DMS 273 (cell line): ENCODE data around the gene PRSS12.
"Not testable (repeated sequence)": the region's sequence is repeated elsewhere in the genome, so short reads cannot be mapped to it uniquely, and the experiment has no call there.

Experiments used
- DNase-seq: peaks from one replicate; lab custom pipeline; 2025; ENCODE audit not compliant: unreplicated experiment; lab: John Stamatoyannopoulos, UW

PRSS12 gene

DNA sequence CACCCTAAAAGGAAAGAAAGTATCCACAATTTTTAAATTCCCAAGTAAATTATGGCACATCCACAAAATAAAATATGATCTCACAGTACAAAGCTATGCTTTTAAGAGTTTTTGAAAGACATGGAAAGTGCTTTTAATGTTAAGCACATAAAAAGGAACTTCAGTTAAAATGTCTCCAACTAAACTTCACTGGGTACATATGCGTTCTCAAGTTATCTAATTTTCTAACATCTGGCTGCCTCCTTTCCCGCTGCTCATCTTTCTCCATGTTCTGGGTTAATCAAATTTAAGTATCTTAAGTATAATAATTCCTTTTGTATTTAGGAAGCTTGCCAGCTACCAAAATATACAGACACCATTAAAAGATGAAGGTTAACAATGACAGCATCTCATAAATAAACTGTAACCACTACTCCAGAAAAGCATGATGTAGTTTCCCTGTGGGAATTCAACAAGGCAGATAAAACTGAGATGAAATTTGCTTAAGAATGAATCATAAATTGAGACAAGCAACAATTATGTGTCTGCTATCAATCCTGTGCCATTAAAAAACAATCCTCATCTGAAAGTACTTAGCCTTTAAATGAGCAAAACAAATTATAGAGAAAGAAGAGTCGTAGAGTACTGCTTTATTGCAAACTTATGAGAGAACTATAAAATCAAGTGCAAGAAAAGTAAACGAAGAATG is 25.1 kb downstream of the PRSS12 start:
- DNase-seq: no peak

DNA sequence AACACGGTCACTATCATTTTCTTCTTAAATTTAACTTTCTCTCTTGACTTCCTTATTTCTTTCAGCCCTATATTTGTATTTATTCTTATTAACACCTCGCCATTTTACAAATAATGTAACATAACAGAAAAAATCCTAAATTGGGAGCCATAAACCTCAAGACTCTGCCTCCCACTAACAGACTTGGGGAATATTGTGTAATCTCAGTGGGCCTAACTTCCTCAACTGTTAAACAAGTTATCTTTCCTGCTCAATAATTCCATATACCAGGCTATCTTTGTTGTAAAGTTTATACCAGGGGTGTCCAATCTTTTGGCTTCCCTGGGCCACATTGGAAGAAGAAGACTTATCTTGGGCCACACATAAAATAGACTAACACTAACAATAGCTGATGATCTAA is 26.2 kb downstream of the PRSS12 start:
- DNase-seq: no peak

DNA sequence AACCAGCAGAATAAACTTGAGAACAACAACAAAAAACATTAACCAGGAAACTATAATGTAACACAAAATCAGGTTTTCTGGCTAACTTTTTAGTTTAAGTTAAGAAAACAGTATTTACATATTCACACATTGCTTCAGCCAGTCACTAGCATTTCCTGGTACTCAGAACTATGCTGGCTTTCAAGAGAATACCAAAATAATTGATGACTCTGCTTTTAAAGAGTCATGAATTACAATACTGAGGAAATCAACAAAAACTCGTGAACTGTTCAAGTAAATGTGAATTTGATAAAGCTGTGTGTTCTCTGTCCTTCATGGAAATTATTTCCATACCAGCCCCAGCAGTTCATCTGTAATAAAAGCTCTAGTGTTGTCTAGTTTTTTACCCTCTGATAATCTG is 27.4 kb downstream of the PRSS12 start:
- no peak for DNase-seq

DNA sequence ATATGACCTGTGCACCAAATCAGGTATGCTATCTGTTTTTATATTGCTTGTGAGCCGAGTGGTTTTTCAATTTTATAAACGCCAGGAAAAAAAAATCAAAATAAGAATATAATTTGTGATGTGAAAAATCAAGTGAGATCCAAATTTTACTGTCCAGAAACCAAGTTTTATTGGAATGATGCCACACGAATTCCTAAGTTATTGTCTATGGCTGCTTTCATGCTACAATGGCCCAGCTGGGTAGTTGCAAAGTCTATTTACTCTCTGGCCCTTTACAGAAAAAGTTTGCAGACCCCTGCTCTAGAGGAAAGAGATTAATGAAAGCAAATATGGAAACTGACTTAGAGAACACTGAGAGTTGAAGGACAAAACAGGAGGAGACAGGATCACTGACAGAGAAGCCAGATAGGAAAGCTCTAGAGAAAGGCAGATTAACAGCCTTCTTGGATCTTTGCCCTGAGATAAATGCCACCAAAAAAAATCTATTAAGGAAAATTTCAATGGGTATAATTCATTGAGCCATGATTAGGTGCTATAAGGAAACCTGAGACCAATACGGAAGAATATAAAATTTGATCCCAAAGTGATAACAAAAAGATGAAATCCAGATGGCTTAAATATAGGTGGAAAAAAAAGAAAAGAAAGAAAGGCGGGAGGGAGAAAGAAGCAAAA is 29.8 kb downstream of the PRSS12 start:
- DNase-seq: no peak

DNA sequence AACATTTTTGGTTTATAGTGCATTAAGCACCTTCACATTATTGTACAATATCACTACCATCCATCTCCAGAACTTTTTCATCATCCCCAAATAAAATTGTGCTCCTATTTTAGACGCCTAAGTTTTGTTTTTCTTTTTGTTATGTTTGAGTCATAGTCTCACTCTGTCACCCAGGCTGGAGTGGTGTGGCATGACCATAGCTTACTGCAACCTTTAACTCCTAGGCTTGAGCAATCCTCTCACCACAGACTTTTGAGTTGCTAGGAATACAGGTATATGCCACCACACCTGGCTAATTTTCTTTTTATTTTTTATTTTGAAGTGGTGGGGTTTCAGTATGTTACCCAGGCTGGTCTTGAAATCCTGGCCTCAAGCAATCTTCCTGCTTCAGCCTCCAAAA is 33.9 kb downstream of the PRSS12 start:
- no peak for DNase-seq

DNA sequence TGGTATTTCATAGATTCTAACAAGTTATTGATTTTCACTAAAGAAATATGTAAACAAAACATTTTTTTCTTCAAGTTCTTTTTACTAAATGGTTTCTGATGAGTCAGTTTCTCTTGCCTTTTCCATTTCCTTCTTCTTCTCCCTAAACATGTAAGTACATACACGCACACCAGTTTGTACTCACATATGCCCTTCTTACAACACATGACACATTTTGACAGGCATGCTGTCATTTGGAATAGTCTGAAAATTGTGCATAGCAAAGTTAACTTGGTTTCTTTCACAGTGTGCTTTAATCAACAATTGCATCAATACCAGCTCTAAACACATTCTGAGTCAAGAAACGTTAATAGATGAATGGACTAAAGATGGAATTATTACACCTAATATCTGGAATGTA is 35.1 kb downstream of the PRSS12 start:
- no peak for DNase-seq

DNA sequence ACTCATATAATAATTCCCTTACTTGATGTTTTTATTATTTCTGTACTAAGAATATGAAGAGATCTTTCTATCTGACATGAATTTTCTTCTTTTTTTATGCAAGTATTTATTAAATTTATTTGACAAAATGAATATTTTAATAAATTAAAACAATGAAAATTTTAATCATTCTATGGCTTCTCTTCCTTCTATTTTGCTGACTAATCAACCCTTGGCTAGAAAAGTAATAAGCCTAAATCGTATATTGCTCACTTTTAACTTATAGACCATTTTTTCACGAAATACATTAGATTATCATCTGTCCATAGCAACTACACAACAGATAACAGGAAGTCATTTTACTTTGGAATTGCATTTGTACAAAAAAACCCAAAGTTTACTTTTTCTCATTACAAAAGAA is 38.6 kb downstream of the PRSS12 start:
- DNase-seq: no peak

DNA sequence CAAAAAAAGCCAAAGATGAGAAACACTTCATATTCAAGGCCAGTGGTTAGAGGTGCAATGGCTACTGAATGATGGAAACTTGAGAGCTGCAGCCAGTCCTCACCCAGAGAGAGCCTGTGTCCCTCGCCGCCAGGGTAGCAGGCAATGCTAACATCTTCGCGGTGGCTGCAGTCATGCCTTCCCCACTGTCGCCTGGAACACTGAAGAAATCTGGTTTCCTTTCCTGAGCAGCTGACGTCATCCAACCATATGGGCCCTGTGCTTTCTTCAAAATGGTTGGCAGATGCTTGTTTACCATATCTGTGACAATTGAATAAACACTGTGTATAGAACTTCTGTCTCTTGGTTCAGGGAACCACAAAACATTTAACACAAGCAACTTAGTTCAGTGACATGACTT is 39.7 kb downstream of the PRSS12 start:
- DNase-seq: peak; percentile 62

DNA sequence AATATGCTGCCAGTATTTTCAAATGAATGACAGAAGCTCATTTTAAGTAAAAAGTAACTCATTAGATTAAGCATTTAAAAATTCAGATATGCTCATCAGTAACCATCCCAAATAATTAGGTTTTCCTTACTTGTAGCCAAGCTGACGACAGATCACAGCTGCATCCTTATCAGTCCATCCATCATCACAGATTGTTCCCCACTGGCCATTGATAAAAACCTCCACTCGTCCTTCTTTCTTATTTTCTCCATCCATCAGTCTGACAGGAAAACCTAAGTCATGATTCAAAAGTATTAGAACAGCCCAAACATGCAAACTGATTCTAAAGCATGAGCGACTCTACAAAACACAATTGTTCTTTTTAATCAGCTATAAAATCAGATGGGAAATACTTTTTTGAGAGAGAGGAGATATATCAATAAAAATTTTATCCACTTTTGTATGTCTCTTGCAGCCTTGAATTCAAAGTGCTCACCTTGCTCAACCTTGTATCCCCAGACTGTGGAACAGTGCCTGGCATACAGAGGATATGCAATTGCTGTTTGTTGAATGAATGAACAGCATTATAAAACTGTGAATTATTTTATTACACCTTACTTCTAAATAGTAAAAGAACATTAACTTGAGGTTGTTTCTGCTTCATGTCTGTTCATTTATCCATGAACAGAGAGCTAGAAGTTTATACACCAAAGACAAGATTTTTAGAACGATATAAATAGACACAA is 44.3 kb downstream of the PRSS12 start:
- DNase-seq: no peak

DNA sequence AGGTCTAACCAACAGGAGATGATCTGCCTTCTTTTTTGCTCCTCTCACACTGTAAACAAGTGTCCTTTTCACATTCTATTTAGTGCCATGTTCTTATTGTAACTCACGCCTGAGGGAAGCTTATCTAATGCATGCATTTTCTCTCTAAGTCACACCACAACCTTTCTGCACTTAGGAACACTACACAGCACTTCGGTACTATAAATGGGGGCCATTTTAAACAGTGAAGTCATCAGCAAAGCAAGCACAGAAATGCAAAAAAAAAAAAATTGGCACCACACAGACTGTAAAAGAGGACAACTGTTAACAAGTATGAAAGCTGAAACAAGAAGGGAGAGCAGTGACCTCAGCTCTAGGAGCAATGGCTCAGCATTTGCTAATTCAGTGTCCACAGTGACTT is 45.2 kb downstream of the PRSS12 start:
- DNase-seq: no peak

DNA sequence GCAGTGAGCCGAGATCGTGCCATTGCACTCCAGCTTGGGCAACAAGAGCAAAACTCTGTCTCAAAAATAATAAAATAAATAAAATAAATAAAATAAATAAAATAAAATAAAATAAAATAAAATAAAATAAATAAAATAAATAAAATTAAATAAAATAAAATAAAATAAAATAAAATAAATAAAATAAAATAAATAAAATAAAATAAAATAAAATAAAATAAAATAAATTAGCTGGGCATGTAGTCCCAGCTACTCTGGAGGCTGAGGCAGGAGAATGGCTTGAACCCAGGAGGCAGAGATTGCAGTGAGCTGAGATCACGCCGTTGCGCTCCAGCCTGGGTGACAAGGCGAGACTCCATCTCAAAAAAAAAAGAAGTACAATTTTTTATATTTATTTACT is 53.2 kb downstream of the PRSS12 start:
- DNase-seq: not testable (repeated sequence)

DNA sequence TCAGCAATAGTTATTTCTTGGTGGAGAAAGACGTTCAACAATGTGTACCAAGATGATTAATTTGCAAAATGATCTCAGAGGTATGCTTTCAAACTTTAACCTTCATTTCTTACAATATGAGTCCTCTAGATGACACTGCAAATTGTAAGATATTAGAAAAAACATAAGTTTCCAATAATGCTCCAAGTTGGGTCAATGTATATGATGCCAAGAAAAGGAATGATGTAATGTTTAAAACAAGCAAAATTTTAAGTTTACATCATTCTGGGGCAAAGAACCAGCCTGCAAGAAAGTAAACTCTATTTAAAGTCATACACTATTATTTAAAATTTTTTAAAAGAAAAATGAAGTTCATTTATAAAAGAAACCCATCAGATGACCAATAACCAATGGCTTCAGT is 56.1 kb downstream of the PRSS12 start:
- no peak for DNase-seq

DNA sequence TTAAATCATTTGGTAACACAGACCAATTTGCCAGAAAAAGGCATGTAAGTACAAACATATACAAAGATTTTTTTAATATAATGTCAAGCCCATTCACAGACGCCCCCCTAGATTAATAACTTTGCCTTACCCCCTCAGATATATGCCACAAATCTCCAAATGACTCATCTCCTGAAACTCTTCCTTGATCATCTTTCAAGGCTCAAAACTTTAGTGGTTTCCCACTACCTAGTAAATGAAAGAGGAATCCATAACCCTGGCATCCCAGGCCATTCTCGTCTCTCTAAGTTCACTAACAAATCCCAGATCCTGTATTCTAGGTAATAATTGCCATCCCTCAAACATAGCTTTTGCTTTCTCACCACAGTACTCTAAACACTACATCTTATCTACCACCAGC is 61.9 kb downstream of the PRSS12 start:
- DNase-seq: no peak

DNA sequence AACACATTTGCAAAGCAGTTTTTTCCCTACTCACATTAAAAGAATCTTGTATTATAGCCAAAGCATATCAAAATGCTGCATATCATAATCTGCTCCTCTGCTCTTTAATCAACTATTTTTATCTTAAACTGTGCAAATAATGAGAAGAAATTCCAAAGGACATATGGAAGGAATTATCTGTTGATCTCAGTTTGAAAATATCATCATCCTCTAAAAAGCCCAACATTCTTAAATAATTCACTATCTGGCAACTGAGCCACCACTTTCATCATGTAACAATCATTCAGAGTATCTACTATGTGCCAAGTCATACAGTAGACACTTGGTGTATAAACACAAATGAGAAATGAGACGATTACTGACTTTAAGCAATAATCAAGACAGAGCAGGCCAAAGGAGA is 63.0 kb downstream of the PRSS12 start:
- DNase-seq: no peak

DNA sequence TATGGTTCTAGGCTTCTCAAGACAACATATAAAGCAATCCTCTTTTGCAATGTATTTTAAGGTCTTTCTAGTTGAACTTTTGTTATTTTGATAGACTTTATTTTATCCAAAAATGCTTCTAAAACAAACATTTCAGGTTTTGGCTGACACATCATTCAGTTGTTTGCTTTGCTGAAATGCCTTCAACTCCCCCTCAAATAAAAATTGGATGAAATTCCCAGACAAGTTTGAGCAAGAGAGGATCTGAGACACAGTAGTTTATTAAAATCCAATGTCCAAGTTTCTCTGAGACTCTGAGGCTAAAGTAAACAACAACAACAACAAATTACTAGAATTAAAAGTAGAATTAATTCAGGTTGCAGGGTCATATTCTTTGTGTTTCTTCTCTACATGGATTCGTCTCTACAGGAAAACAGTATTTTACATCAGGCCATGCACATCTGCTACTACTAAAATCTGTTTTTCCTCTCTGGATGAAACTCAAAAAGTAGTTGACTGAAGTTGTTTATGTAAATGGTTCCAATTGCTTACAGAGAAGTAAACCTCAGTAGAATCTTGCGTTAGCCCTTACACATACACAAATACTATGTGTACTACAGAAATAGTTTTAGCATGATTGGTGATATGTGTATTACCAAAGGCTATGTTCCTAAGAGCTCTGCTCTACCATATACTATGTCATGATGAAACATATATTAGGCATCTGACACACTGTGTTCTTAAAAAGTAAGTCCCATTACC is 64.9 kb downstream of the PRSS12 start:
- no peak for DNase-seq

DNA sequence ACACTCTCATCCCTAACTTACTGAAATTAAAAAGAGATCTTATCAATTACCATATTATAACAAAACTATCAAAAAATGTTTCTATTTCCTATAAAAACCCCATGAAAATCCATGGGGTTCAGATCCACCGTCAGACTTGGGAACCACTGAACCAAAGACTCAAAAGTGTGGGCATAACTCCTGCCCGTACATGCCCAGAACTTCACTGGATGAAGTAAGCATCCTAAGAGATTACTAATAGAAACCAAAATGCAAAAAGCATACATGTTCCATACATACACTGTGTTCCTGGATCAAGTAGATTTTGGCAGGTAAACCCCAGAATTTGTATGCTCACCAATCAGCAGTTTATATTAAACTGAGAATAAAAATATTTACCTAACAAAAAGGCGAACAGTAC is 66.1 kb downstream of the PRSS12 start:
- no peak for DNase-seq

DNA sequence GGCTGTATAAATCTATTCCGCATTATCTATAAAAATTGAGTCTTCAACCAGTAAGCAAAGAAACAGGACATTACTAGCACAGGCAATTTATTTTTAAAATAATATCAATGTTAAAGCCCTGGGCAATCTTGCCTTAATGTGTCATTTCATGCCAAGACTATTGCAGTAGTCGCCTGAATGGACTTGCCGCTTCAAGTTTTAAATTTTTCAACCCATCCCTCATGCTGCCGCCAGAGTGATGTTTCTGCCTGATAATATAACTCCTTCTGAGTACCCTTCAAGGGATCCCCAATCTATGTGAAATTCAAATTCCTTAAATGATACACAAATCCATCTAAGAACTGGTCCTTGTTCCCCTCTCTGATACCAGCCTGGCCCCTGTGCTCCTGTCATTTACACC is 66.9 kb downstream of the PRSS12 start:
- DNase-seq: no peak

DNA sequence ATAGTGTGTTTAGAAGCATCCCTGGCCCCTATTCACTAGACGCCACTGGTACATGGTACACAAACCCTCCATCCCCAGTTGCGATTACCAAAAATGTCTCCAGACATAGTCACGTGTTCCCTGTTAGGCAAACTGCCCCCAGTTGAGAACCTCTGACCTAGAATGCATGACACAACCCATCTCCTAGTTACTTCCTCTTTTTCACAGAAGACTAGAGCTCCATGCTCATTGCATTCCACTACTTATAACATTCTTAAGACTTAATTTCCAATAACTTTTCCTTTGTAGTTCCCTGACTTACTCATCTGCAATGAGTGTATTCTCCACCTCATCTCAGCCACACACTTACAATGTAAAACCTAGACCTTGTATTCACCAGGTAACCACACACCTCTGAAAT is 68.6 kb downstream of the PRSS12 start:
- DNase-seq: peak; percentile 4

DNA sequence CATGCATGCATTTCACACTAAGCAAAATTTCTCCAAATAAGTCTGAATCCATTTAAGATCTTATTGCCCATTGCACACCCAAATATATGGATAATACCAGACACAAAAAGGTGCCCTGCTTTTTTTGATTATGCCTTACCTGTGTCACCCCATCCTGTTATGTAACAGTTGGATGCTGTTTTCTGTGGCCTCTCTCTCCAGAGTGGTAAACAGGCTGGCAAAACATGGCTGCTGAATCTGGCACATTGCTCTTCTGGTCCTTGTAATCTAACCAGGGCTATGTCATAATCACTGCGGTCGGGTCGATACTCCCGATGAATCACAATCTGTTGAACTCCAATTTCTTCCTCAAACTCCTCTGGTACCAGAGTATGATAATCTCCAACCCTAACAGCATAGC is 70.1 kb downstream of the PRSS12 start:
- peak; percentile 50 for DNase-seq

DNA sequence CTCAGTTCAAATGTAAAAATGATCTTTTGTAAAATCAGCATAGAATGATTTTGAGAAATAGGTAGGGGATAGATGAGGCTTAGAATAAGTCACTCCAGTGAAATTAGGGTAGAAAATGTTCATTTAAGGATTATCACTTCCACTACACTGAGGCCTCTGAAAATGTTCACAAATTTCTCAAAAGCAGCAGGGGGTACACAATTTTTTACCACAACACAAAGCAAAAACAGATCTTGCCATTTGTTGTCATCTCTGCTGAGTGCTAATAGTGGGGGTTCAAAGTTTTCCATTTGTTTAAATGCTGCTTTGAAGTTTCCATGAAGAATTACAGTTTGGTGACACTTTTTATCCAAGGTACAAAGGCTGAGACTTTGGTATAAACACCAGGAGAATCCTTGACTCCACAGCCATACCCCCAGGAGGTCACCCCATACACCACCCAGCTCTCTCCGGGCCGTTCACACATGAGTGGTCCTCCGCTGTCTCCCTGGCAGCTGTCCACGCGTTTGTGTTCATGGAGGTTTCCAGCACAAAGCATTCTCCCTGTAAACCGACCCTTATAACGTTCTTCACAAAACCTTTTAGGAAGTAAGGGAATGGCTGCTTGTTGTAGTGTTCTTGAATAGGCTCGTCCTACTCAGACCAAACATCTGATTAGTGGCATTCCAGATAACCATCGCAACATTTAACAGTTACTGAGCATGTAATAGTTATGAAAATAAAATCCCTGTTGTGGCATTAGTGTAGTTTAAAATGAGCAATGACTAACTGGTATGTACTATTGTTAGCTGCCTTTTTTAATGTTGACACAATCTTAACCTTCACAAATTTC is 71.0 kb downstream of the PRSS12 start:
- DNase-seq: peak; percentile 82
